Measurements from ENCODE around the gene DCT. TPM values are rescaled to one million over a fixed set of nuclear protein-coding genes. Genes with fewer than 3 reads are reported as not detected.

The DCT gene
- total and polyA plus RNA-seq, 7 donors, result 0.04 to 1.4 (median 0.50) TPM; not detected in 1

DNA sequence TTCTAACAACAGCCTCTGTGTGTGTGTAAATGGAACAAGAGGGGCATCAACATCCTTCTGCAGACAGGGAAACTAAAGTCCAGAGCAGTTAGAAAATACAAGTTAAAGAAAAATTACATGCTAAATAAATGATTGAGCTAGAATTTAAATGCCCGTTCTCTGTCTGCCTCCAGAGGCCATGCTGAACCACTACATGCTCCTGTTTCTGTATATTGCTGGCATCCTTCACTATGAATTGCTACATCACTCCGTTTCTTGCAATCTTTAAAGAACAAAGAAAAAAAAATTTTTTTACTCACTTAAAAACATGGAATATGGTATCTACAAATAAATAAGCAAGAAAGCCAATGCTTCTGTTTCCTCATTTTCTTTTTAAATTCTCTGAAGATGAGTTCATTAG, 47.9 kb downstream of the DCT start:
- TF ChIP-seq, protein P1, sequence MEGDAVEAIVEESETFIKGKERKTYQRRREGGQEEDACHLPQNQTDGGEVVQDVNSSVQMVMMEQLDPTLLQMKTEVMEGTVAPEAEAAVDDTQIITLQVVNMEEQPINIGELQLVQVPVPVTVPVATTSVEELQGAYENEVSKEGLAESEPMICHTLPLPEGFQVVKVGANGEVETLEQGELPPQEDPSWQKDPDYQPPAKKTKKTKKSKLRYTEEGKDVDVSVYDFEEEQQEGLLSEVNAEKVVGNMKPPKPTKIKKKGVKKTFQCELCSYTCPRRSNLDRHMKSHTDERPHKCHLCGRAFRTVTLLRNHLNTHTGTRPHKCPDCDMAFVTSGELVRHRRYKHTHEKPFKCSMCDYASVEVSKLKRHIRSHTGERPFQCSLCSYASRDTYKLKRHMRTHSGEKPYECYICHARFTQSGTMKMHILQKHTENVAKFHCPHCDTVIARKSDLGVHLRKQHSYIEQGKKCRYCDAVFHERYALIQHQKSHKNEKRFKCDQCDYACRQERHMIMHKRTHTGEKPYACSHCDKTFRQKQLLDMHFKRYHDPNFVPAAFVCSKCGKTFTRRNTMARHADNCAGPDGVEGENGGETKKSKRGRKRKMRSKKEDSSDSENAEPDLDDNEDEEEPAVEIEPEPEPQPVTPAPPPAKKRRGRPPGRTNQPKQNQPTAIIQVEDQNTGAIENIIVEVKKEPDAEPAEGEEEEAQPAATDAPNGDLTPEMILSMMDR (IDR thresholded peaks at IDR 0.05), result no peak
- no peak for TF ChIP-seq EP300 (IDR thresholded peaks at IDR 0.05)
- no peaks in the 10 kb centered on the region for H3K9me3 ChIP-seq
- no peaks in the 10 kb centered on the region for H3K36me3 ChIP-seq
- no peak overlapping the region for H3K4me3 ChIP-seq
- no peaks in the 10 kb centered on the region for H3K27me3 ChIP-seq
- H3K27ac ChIP-seq, result no peak overlapping the region
- 88 to 93% methylated on average over 2 of the region's 2 CpGs for WGBS, 2 donors
- no peaks in the 10 kb centered on the region for H3K4me1 ChIP-seq
- no peak for DNase-seq
- intact Hi-C loops (cut with DNase I), result no loop called here

DNA sequence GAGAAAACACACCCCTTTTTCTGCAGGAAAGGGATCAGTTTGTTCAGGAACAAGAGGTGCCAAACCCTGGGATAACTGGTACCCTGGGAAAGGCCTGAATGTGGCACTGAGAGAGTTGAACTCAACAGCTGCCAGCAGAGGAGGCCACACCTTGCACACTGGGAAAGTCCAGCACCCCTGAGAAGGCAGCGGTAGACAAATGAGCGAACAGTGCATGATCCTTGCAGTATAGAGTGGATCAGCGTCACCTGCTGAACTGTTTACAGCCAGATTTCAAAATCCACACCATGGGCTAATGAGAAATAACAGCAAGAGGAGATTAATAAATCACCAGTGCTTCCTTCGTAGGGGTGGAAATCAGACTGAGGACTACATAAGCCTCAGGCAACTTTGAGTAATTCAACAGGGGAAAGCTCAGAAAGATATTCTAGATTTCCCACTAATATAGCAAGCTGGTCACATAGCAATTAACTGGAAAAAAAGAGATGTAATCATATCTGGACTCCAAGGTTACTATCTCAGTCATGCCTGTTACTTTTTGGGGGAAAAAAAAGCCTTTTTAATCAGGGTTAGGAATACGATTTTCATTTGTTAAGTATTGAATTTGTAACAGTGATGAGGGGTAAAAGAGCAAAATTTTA, 52.0 kb downstream of the DCT start:
- intact Hi-C loops (cut with DNase I), result no loop called here
- TF ChIP-seq, protein P1 (IDR thresholded peaks at IDR 0.05), result no peak
- TF ChIP-seq EP300 (IDR thresholded peaks at IDR 0.05) (no peak), POLR2AphosphoS5 (IDR thresholded peaks at IDR 0.05) (no peak), POLR2A (IDR thresholded peaks at IDR 0.05) (no peak)
- WGBS, 2 donors, result 62 to 78% methylated on average over 5 of the region's 5 CpGs
- H3K4me1 ChIP-seq, result no peaks in the 10 kb centered on the region
- no peak for DNase-seq
- no peak overlapping the region for H3K4me3 ChIP-seq
- H3K27me3 ChIP-seq, result no peaks in the 10 kb centered on the region
- H3K9me3 ChIP-seq, result no peaks in the 10 kb centered on the region
- no peaks in the 10 kb centered on the region for H3K36me3 ChIP-seq
- no peak overlapping the region for H3K27ac ChIP-seq

DNA sequence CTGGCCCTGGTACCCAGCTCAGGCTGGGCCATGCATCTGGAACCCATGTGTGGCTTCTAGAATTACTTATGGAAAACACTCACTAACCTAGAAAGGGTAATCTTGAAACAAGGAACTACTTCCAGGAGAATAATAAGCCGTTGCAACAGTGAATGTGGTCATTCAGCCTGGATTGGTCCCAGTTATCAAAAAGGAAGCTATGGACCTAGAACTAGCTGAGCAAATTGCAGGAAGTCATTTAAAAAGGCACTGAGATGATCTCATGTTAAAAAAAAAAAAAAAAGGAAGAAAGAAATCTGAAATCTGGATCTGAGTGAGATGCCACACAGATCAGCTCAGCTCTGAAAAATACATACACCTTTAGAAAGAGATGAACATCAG, 59.6 kb downstream of the DCT start:
- WGBS, 2 donors, result 0 to 14% methylated on average over 1 of the region's 1 CpG
- Histone ChIP-seq H3K27me3 (no peaks in the 10 kb centered on the region), H3K9me3 (no peaks in the 10 kb centered on the region), H3K4me3 (no peak overlapping the region), H3K4me1 (peaks cover 0 to 17% (median 16%) of the 10 kb centered on the region in 4 donors), H3K27ac (no peak overlapping the region), H3K36me3 (no peaks in the 10 kb centered on the region)
- TF ChIP-seq POLR2AphosphoS5 (IDR thresholded peaks at IDR 0.05), result no peak
- no peak for TF ChIP-seq POLR2A (IDR thresholded peaks at IDR 0.05)
- no peak for TF ChIP-seq EP300 (IDR thresholded peaks at IDR 0.05)
- no peak for DNase-seq
- intact Hi-C loops (cut with DNase I), result no loop called here

DNA sequence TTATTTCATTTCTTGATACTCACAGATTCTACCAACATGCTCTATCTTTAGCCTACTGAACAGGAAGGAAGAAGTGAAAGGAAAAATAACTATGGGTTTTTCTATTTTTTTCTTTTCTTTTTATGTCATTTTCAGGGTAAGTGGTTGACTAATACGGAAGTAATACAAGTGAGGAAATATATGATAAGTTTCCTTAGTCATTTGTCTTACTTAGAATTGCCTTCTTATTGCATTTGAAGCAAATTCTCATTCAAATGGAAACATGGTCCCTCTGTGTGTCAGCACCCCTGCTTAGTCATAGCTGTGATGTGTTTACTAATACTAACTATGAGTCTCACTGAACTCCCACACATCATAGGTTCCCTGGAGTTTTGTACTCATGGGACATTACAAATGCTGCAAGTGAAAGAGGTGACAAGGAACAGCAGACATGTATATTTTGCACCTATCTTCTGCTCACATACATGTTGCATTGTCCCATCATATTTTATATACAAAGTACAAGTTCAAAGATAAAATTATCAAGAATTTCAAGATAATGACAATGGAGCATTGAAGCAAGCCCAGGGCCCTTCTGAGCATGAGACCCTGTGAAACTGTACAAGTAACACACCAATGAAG, 60.1 kb downstream of the DCT start:
- peaks cover 0 to 22% (median 21%) of the 10 kb centered on the region in 4 donors for H3K4me1 ChIP-seq
- H3K9me3 ChIP-seq, result no peaks in the 10 kb centered on the region
- H3K27ac ChIP-seq, result no peak overlapping the region
- H3K27me3 ChIP-seq, result no peaks in the 10 kb centered on the region
- no peaks in the 10 kb centered on the region for H3K36me3 ChIP-seq
- no peak overlapping the region for H3K4me3 ChIP-seq
- intact Hi-C loops (cut with DNase I), result no loop called here
- 51 to 74% methylated on average over 1 of the region's 1 CpG for WGBS, 2 donors
- DNase-seq, result no peak
- TF ChIP-seq POLR2AphosphoS5 (IDR thresholded peaks at IDR 0.05) (no peak), EP300 (IDR thresholded peaks at IDR 0.05) (no peak), POLR2A (IDR thresholded peaks at IDR 0.05) (no peak)
- TF ChIP-seq, protein P1 (IDR thresholded peaks at IDR 0.05), result no peak

DNA sequence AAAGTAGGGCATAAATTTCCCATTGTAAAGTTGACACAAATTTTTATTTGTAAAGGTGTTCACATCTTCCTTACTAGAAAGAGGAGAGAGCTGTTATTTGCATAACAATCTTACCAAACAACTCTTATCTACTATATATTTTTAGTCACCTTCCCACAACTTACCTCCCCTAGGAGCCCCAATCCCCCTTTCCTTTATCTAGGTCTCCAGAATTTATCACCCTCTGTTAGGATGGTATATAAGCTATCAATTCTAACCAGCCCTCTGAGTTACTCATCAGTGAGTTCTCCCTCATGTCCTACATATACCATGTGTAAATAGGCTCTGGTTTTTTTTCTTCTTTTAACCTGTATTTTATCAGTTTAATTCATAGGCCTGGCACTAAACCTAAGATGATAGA, 62.2 kb downstream of the DCT start:
- no peaks in the 10 kb centered on the region for H3K9me3 ChIP-seq
- no peak overlapping the region for H3K4me3 ChIP-seq
- intact Hi-C loops (cut with DNase I), result no loop called here
- H3K4me1 ChIP-seq, result peaks cover 0 to 28% (median 24%) of the 10 kb centered on the region in 4 donors
- DNase-seq, result no peak
- H3K36me3 ChIP-seq, result no peaks in the 10 kb centered on the region
- H3K27me3 ChIP-seq, result no peaks in the 10 kb centered on the region
- TF ChIP-seq, protein P1 (IDR thresholded peaks at IDR 0.05), result no peak
- TF ChIP-seq POLR2A (IDR thresholded peaks at IDR 0.05) (no peak), POLR2AphosphoS5 (IDR thresholded peaks at IDR 0.05) (no peak), EP300 (IDR thresholded peaks at IDR 0.05) (no peak)
- H3K27ac ChIP-seq, result no peak overlapping the region

Data from sigmoid colon (tissue), 7 donors.